ENCODE results near the gene PCBP3. TPM values are rescaled to one million over a fixed set of nuclear protein-coding genes. Genes with fewer than 3 reads are reported as not detected.

Gene PCBP3
- total RNA-seq, 2 donors from 2014 or later: 2.1 to 5.3 TPM

DNA sequence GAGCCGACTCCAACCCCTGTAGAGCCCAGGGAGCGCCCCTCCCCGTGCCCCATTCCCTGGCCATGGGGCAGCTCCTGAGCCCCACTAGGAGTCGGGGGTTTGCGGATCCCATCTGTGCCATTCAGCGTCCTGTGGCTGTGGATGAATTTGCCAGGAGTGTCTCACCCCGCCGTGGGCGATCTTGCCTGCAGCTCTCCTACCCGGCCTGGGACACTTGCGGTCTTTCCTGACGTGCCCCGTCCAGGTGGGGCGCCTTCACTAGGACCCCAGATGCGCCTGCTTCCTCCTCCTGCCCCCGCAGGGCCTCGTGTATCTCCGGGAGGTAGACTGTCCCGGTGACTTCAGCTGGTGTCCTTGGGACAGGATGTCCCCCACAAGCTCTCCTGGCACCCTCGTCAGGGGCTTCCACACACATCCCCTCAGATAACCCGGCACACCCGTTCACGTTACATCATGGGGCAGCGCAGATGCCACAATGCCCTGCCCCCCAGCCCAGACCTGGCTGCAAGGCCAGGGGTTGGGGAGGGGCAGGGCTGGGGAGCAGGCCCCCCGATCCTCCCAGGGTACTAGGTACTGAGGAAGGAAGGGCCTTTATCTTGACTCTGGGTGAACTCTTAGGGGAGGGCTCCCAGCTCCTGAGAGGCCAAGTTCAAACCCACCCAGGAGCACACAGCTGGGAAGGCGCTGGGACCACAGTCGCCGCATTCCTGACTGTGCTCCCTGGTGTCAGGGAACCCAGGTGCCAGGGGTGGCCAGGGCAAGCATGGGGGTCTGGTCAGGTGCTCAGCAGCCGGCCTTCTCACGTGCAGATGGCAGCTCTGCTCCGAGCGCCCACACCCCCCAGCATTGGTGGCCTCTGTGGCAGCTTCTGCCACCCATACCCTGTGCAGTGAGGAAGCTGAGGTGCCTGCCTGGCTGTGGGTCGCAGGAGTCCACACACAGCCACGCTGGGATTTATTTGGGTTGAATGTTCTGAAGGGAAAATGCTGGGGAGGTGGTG lies 284.6 kb downstream of the PCBP3 start:
- DNase-seq: no peak
- H3K27me3 ChIP-seq: no peaks in the 10 kb centered on the region
- TF ChIP-seq, protein P1, sequence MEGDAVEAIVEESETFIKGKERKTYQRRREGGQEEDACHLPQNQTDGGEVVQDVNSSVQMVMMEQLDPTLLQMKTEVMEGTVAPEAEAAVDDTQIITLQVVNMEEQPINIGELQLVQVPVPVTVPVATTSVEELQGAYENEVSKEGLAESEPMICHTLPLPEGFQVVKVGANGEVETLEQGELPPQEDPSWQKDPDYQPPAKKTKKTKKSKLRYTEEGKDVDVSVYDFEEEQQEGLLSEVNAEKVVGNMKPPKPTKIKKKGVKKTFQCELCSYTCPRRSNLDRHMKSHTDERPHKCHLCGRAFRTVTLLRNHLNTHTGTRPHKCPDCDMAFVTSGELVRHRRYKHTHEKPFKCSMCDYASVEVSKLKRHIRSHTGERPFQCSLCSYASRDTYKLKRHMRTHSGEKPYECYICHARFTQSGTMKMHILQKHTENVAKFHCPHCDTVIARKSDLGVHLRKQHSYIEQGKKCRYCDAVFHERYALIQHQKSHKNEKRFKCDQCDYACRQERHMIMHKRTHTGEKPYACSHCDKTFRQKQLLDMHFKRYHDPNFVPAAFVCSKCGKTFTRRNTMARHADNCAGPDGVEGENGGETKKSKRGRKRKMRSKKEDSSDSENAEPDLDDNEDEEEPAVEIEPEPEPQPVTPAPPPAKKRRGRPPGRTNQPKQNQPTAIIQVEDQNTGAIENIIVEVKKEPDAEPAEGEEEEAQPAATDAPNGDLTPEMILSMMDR (IDR thresholded peaks at IDR 0.05): no peak
- no peak overlapping the region for H3K27ac ChIP-seq
- H3K4me3 ChIP-seq: no peak overlapping the region
- H3K4me1 ChIP-seq: no peaks in the 10 kb centered on the region
- H3K36me3 ChIP-seq: no peaks in the 10 kb centered on the region
- intact Hi-C loops (cut with DNase I): no loop called here
- no peaks in the 10 kb centered on the region for H3K9me3 ChIP-seq
- no peak overlapping the region for H3K9ac ChIP-seq (ENCODE audit: low read depth in 2 of 2, low read length in 2 of 2)

DNA sequence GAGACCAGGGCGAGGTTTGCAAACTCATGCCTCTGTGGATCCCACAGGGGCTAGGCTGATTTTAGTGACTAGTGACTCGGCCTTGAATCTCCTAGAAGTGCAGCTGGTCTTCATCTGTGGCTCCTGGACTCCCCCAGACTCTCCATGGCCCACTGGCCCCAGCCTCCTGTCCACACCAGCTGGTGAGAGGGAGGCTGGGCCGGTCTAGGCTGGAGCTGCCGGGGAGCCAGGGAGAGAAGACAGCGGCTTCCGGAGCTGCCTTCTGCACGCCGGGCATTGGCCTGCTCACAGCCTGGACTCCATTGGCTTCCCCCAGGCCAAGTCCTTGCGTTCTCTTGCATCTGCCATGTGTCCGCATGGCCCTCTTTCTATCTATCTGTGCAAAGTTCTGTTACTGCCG lies 285.9 kb downstream of the PCBP3 start:
- no peak overlapping the region for H3K9ac ChIP-seq (ENCODE audit: low read depth in 2 of 2, low read length in 2 of 2)
- intact Hi-C loops (cut with DNase I): no loop called here
- no peaks in the 10 kb centered on the region for H3K27me3 ChIP-seq
- TF ChIP-seq, protein P1 (IDR thresholded peaks at IDR 0.05): no peak
- no peaks in the 10 kb centered on the region for H3K9me3 ChIP-seq
- no peak overlapping the region for H3K4me3 ChIP-seq
- no peak for DNase-seq
- H3K36me3 ChIP-seq: no peaks in the 10 kb centered on the region
- H3K4me1 ChIP-seq: no peaks in the 10 kb centered on the region
- no peak overlapping the region for H3K27ac ChIP-seq

DNA sequence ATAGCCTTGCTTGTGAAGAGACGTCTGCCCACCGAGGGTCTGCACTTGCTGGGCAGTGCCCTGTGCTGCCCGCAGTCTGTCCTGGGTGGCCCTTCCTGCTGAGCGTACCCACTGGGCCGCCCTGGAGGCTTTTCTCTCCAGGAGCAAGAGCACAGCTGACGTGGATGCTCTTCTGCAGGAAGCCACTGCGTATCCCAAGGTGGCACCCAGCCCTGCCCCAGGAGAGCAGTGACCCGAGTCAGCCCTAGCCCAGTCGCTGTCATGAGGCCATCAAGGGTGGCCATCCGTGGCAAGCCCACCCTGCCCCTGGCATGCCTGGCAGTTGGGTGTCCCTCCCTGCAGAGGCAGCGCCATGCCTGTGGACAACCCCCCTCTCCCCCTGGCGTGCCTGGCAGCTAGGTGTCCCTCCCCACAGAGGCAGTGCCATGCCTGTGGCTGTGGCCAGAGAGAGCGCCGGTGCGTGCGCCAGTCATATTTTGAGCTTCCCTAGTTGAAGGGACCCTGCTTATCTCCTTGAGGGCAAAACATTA lies 286.8 kb downstream of the PCBP3 start:
- Histone ChIP-seq H3K9ac (ENCODE audit: low read depth in 2 of 2, low read length in 2 of 2) (no peak overlapping the region), H3K36me3 (no peaks in the 10 kb centered on the region), H3K27ac (no peak overlapping the region), H3K9me3 (no peaks in the 10 kb centered on the region), H3K4me1 (no peaks in the 10 kb centered on the region), H3K4me3 (no peak overlapping the region), H3K27me3 (no peaks in the 10 kb centered on the region)
- intact Hi-C loops (cut with DNase I): no loop called here
- TF ChIP-seq, protein P1 (IDR thresholded peaks at IDR 0.05): no peak
- no peak for DNase-seq

DNA sequence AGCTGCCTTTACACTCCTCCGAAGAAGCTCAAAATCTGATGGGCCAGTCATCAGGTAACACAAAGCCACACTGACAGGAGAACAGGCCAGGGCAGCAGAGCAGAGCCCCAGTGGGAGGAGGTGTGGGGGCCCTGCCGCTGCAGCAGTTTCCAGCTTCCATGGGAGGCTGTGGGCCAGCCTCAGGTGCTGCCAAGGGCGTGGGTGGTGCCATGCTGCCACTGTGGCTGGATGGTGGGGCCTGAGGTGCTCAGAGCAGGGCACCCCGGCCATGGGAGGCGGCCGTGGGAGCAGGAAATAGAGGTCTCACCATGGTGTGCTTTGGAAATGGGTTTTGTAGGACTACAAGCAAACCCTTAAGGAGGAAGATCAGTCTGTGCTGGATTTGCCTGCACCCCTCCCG lies 287.3 kb downstream of the PCBP3 start:
- Histone ChIP-seq H3K27ac (no peak overlapping the region), H3K4me1 (no peaks in the 10 kb centered on the region), H3K36me3 (no peaks in the 10 kb centered on the region), H3K9ac (ENCODE audit: low read depth in 2 of 2, low read length in 2 of 2) (no peak overlapping the region), H3K4me3 (no peak overlapping the region), H3K9me3 (no peaks in the 10 kb centered on the region), H3K27me3 (no peaks in the 10 kb centered on the region)
- TF ChIP-seq, protein P1 (IDR thresholded peaks at IDR 0.05): no peak
- intact Hi-C loops (cut with DNase I): no loop called here
- DNase-seq: no peak

DNA sequence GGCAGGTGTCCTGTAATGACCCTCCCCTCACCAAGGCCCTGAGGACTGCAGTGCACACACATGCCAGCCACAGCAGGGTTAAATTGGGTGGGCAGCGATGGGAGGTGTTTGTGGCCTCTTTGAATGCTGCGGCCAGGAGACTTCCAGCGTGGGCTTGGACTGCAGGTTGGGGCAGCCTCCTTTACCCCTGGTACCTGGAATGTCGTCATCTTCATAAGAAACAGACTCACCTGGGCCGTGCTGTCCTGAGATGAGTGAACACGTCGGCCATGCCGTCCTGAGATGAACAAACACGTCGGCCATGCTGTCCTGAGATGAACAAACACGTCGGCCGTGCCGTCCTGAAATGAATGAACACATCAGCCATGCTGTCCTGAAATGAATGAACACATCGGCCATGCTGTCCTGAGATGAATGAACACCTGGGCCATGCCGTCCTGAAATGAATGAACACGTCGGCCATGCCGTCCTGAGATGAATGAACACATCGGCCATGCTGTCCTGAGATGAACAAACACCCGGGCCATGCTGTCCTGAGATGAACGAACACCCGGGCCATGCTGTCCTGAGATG lies 288.0 kb downstream of the PCBP3 start:
- Histone ChIP-seq H3K27me3 (no peaks in the 10 kb centered on the region), H3K9ac (ENCODE audit: low read depth in 2 of 2, low read length in 2 of 2) (no peak overlapping the region), H3K4me3 (no peak overlapping the region), H3K9me3 (no peaks in the 10 kb centered on the region), H3K4me1 (no peaks in the 10 kb centered on the region), H3K27ac (no peak overlapping the region), H3K36me3 (no peaks in the 10 kb centered on the region)
- no peak for DNase-seq
- intact Hi-C loops (cut with DNase I): no loop called here
- TF ChIP-seq, protein P1 (IDR thresholded peaks at IDR 0.05): no peak
